LNCAP (cell line): ENCODE measurements around the gene MTOR.

ENCODE experiments used
- CTCF ChIP-seq: fragments of 450-650 bp; IDR thresholded peaks from 2 replicates; pipeline ENCODE4 v1.5.1; 2017; ENCODE audit warnings: mild to moderate bottlenecking

Gene MTOR

GRCh38 chr1:11124965-11125364 is 137.4 kb downstream of the MTOR start:
- TF ChIP-seq CTCF, result no peak

GRCh38 chr1:11116318-11116717 is 146.0 kb downstream of the MTOR start:
- TF ChIP-seq CTCF, result no peak

GRCh38 chr1:11114966-11115365 is 147.4 kb downstream of the MTOR start:
- TF ChIP-seq CTCF, result no peak

- no peak for TF ChIP-seq CTCF
Measured at GRCh38 chr1:11109047-11109760, 153.1 kb downstream of the MTOR start.

- TF ChIP-seq CTCF, result no peak
Measured at GRCh38 chr1:11107599-11107998, 154.8 kb downstream of the MTOR start.

- no peak for TF ChIP-seq CTCF
Measured at GRCh38 chr1:11105586-11105985, 156.8 kb downstream of the MTOR start.

GRCh38 chr1:11101347-11101746 is 161.0 kb downstream of the MTOR start:
- no peak for TF ChIP-seq CTCF

GRCh38 chr1:11100149-11100493 is 162.2 kb downstream of the MTOR start:
- TF ChIP-seq CTCF, result no peak
